ENCODE data around the gene RPP25.
"Not testable (repeated sequence)": the region's sequence is repeated elsewhere in the genome, so short reads cannot be mapped to it uniquely, and the experiment has no call there.

RPP25 gene

GRCh38 chr15:74962219-74962618, 5.6 kb upstream of the RPP25 start:
- DNase-seq, result no peak

DNA sequence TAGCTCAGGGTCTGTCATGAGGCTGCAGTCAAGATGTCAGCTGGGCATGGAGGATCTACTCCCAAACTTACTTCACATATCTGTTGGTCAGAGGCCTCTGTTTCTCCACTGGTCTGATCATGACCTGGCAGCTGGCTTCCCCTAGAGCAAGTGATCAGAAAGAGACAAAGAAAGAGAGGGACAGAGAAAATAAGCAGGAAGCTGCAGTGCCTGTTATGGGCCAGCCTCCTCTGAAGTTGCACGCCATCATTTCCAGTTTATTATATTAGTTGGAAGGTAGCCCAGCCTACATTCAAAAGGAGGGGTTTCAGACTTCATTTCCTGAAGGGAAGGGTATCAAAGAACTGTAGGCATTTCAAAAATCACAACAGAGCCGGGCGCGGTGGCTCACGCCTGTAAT, 5.0 kb upstream of the RPP25 start:
- DNase-seq, result no peak

DNA sequence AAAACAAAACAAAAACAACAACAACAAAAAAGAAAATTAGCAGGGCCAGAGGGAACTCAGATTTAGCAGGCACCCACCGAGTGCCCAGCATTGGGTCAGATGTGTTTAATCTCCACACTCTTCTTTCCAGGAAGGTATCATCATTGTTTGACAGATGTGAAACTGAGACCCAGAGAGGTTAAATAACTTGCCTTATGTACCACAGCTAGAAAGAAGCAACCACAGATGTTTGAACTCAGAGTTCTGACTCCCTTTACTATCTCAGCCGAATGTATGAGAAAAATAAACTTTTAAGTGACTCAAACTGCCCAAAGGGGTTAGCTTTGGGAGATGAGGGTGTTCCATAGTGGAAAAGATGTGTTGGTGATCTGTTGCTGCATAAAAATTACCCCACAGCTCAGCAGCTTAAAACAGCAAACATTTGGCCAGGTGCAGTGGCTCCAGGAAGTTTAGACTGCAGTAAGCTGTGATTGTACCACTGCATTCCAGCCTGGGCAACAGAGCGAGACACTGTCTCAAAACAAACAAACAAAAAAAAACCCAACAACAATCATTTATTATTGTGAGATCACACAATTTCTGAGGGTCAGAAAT, 4.5 kb upstream of the RPP25 start:
- no peak for DNase-seq

DNA sequence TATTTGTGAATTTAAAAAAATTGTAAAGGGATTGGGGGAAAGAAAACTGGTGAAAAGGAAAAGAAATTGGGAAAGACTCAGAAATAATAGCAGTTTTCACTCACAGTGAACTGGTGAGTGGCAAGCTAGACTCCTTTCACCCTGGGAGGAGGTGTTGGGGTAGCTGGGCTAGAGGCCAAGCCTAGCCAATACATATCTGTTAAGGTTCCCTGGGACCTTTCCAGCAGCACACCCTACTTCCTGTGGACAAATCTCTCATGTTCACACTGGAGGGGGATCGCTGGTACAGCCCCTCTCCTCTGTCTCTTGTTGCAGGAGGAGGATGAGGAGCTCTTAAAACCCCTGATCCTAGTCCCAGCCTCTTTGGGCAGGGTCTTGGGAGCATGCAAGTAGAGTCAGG, 3.7 kb upstream of the RPP25 start:
- no peak for DNase-seq

DNA sequence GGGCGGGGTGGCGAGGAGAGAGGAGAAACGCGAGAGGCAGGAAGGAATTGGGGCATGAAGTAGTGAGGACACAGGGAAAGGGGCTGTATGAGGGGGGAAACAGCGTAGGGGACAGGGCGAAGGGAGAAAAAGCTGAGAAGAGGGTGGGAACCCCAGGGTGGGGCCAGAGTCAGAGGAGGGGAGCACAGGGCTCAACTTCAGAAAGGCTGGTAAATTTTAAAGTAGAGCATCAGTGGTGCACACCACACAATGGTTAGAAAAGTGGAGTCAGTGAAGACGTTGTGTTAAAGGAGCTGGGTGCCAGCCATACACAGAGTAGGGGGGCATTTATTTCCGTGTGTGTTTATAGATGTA, 3.0 kb upstream of the RPP25 start:
- peak; percentile 51 for DNase-seq

DNA sequence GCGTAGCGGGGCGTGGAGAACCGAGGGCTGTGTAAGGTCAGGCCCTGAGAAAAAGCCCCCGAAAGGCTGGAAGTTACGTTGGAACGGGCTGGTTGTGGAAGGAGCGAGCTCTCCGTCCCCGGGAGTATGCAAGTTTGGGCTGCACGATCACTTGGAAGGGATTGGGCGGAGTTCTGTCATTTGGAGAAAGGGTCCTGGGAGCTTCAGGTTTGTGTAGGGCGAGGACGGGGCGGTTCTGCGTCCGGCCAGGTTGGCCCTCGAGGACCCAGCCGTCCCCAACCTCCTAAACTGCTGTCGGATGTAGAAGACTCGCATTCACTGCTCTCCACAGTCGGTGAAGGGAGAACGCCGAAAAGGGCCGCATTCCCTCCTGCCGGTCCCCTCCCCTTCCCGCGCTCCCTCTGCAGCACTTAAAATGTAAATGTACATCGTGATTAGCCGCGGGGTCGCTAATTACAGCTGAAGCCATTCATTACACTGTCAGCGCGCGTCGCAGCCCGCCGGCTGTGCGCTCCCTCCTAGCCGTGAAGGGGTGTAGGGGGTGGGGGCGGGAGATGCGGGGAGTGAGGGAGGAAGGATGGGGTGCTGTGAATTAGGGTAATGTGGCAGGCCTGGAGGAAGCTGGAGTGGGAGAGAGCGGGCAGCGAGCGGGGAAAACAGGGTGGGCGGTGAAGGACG, 2.5 kb upstream of the RPP25 start:
- peak; percentile 64 for DNase-seq

DNA sequence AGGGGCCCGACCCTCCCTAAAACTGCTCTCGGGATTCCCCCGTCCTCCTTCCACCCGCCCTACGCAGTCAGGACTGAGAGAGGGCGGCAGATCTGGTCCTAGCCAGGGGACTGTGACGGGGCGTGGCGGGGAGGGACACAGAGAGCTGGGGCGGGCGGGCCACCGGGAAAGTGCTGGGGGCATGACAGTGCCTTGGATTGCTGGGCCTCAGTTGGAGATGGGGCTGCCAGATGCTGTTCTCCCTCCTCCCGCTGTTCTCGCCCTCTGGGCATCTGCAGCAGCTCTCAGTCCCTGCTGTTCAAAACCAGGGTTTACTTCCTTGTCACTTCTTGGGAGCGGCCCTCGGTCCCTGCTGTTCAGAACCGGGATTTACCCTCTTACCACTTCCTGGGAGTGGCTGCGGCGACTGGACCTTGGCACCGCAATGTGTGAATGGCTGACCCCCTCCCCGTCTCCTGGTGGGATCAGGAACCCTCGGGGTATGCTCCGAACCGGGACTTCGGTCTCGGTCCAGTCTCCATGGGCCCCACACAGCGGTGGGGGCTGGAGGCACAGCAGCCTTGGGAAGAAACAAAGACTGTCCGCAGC, 1.8 kb upstream of the RPP25 start:
- DNase-seq, result peak; percentile 56

DNA sequence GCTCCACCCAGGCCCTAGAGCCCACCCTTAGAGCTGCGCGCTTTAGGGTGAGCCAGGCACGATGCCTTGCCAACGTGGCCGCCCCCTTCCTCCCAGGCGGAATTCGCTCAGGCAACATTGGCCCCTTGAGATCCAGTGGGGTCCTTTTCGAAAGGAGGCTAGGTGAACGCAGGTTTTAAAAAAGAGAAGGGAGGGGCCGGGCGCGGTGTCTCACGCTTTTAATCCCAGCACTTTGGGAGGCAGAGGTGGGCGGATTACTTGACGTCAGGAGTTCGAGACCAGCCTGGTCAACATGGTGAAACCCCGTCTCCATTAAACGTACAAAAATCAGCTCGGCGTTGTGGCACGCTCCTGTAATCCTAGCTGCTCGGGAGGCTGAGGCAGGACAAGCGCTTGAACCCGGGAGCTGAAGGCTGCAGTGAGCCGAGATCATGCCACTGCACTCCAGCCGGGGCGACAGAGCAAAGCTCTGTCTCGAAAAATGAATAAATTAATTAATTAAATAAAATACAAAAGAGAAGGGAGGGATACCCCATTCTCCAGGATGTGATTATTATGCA, 984 bp upstream of the RPP25 start:
- DNase-seq, result peak; percentile 69

DNA sequence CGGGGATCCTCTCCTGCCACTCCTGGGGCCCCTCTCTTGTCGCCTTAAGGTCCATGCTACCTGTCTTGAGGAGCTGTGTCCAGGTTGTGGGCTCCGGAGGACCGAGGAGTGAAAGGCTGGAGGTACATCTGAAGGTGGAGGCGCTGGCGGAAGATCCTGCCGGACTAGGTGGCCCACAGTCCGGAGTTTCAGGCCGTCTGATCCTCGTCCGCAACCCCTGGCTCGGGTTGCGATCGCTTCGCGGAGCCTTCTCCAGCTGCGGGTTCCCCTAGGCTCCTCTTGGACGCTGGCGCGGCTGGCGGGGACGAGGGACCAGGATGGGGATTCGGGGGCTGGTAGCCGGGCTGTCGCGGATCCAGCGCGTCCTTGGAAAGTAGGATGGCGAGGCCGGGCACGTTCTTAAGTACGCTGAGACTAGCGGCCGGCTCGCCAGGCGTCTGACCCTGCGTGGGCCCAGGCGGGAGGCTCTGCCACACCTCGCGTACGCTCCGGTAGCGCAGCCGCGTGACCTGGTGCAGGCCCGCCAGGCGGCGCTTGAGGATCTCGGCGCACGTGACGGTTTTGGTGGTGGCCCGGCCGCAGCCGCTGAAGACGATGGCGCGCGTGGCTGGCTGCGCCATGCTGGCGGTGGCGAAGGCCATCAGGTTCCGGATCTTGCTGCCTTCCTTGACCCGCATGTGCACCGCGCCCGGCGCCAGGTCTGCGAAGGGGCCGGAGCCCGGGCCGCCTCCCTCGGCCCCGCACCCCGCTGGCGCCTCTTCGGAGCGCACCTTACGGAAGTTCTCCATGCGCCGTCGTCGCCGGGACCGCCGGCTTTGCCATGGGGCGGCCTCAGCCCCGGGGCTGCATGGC, 550 bp downstream of the RPP25 start:
- peak; percentile 90 for DNase-seq

- no peak for DNase-seq
These were observed 1.6 kb downstream of the RPP25 start for GRCh38 chr15:74955017-74955416.

GRCh38 chr15:74954515-74954914, 2.1 kb downstream of the RPP25 start:
- peak; percentile 13 for DNase-seq

GRCh38 chr15:74951006-74951405, 5.6 kb downstream of the RPP25 start:
- DNase-seq, result no peak

DNA sequence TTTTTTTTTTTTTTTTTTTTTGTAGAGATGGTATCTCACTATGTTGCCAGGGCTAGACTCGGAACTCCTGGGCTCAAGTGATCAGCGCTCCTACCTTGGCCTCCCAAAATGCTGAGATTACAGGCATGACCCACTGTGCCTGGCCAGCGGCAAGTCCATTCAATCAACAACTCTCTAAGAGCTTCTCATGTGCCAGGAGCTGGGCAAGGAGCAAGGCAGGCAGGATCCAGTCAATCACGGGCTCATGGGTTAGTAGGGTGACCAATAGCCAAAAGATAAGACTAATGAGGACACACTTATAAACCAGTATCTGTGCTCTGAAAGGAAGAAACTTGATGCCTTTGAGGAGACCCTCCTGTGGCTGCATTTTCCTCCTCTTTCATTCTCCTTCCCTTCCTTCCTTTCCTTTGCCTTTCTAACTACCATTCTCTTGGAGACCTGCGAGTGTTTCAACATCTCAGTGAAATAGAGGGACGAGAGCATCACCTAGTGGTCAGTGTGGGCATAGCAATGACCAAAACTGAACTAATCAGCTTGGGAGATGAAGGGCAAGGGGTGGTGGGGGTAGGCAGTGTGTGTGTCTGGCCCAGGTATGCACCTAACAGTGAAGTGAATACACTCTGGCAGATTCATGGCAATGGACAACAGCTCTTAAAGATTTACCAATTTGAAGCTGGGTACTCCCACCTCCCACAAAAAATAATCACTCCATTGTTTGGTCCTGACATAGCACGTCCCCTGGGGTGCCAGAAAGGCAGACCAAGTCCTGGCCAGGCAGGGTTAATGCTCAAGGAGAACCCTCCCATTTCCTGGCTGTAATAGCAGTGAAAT, 6.3 kb downstream of the RPP25 start:
- DNase-seq, result peak; percentile 81

- peak; percentile 95 for DNase-seq
These were observed 18.8 kb downstream of the RPP25 start, which contains the start of gene COX5A for GRCh38 chr15:74937590-74938371. COX5A (minus strand) TSS chr15:74938073; CDS start chr15:74938014, 59 bp downstream.

DNA sequence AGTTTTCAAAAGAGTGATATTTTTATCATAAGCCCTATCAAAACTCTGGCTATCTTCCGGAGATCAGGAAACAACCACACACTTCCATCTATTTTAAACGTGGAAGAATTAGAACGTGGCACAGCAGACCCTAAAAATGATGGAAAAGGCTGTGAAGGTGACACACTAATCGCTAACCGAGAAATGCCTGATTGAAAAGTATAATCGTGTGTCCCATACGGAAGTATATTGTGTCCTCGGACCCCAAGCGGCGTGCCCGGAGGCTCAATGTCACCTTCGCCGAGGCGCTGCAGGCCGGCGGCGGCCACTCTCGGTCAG, 19.3 kb downstream of the RPP25 start:
- no peak for DNase-seq

- not testable (repeated sequence) for DNase-seq
These were observed 21.4 kb downstream of the RPP25 start for GRCh38 chr15:74935193-74935592.

GRCh38 chr15:74933573-74933972, 23.0 kb downstream of the RPP25 start:
- no peak for DNase-seq

GRCh38 chr15:74928771-74929198, 27.8 kb downstream of the RPP25 start:
- DNase-seq, result no peak

DNA sequence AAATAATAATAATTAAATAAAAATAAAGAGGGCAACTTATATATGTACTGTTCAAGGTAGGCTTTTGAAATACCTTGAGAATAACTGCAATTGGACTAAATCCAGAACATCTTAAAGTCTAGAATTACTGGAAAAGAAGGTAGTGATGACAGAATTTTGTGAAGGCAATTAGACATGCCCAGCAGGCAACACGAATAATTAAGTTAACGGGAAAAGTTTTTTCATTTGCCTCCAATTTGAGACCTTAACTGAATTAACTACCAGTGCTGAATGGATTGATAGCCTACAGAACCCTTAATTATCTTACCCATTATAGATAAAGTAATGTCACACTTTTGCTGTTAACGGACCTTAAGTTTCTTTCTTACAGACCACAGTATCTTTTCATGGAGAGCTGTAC, 32.0 kb downstream of the RPP25 start:
- DNase-seq, result no peak

DNA sequence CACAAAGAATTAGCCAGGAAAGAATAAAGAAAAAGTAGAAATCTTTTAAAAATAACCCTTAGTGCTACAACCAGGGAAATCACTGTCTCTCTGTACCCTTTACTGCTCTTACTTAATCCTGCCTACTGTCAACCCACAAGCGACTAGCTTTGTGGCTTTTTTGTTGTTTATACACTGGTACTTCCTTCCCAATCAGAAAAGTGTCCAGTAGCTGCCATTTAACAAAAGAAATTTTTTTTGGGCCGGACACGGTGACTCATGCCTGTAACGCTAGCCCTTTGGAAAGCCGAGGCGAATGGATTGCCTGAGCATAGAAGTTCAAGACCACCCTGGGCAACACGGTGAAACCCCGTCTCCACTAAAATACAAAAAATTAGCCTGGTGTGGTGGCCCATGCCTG, 36.1 kb downstream of the RPP25 start:
- no peak for DNase-seq

- no peak for DNase-seq
These were observed 38.9 kb downstream of the RPP25 start for GRCh38 chr15:74917676-74918075.

- not testable (repeated sequence) for DNase-seq
These were observed 42.8 kb downstream of the RPP25 start for GRCh38 chr15:74913799-74914198.

Data from retina (tissue), 1 donor.